HG03135 (cell line): ENCODE data around the gene GRIA1.

ENCODE experiments used
- ATAC-seq: cut with Tn5 transposase; IDR thresholded peaks from one replicate; pipeline ENCODE4 v1.9.1; 2021; ENCODE audit warnings: mild to moderate bottlenecking, moderate library complexity; ENCODE audit not compliant: unreplicated experiment

Gene GRIA1

DNA sequence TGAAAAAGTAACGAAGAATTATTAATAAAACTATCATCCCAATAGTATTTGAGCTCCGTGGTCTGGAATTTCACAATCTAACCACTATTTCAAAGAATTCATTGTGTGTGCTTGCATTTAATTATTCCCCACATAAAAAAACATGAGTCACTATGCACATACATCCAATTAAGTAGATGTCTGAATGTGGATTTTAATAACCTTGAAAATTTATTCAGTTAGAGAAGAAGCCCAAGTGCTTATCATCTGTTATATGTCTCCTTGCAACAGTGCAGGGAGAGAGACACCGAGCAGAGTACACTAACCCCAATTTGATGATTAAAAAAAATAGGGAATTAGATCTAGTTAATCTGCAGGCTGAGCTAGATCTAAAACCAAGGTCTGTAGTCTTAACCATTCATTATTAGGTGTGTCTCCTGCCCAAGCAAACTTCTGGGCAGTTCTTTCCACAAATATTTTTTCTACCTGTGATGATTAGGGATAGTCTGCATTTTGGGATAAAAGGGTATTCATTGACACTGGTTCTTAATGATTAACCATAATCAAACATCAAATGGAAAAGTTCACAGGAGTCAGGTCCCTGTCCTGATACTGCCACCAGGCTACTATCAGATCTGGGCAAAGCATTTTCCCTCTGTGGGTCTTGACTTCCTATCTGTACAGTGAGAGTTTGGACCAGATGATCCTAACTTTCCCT, 164.2 kb downstream of the GRIA1 start:
- ATAC-seq = no peak

DNA sequence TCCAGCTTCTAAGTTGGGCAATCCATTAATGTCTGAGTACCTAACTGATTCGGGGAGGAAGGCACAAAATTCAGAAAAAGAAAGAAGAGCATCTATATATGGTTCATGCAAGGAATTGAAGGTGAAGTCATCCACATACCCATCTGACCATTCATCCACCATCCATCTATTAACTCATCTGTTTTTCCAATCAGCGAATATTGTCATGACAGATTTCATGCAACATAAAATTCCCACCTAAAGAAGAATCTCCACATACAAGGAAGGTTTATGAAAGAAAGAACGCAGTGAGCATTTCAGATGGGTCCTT, 164.7 kb downstream of the GRIA1 start:
- no peak for ATAC-seq

- no peak for ATAC-seq
Observed at GRCh38 chr5:153658149-153658548, 167.7 kb downstream of the GRIA1 start.

GRCh38 chr5:153658606-153659005, 168.1 kb downstream of the GRIA1 start:
- no peak for ATAC-seq

DNA sequence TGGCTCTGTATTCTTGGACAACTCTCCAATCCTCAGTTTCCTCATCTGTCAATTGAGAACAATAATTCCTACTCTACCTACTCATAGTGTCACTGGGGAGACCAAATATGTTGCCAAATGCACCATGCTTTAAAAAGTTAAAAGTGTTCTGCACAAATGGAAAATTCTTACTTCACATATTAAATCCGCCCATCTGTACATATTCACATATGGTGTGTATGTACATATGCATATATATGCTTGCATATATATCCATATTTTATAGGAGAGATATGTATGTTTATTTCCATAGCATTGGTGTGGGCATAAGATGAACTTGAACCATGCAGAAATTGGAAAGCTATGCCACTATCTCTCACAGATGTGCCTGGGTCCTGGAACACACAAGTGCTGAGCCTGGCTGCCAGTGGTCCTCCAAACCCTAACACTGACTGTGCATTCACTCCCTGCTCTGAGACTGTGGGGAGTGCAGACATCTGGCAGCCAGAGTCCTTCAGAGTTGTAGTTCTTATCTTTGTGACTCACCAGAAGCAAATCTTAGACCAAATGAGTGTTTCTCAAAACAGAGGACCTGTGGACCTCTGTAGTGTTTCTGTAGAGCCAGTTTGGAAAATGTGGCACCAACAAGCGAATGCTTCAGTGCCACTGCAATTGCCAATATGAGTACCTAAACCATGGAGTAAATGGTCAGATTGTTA, 168.7 kb downstream of the GRIA1 start:
- no peak for ATAC-seq

GRCh38 chr5:153660919-153661318, 170.4 kb downstream of the GRIA1 start:
- no peak for ATAC-seq

DNA sequence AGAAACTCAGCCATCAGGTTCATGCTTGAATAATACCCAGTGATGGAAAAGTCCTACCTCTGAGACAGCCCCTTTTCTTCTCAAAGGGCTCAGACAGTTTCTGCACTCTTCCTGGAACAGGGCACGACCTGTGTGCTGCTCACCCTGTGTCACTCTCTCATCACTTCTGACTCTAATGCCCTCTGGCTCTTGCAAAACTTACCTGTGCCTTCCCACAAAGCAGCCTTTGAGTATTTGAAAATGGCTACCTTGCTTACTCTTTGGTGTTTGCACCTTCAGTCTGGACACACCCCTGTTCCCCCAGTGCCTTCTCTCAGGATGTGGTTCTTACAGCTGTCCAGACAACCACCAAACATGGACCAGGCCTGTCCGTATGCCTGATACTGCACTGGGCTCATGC, 171.4 kb downstream of the GRIA1 start:
- ATAC-seq = no peak

DNA sequence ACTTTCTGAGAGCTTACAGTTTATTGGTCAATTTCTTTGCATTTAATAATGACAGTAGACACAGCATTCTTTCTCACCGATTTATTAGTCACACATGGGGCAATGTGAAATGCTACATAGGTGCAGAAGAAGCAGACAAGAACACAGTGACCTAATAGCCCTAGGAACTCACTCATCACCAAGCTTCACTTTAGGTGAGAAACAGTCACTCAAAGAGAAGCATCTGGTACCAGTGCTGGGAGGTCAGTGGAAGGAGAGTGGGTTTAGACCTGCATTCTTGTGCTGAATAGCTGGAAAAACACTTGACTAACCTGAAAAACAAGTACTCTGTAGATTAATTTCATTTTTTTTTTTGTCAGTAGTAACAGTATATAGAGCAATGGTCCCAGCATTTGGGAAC, 179.6 kb downstream of the GRIA1 start:
- no peak for ATAC-seq

DNA sequence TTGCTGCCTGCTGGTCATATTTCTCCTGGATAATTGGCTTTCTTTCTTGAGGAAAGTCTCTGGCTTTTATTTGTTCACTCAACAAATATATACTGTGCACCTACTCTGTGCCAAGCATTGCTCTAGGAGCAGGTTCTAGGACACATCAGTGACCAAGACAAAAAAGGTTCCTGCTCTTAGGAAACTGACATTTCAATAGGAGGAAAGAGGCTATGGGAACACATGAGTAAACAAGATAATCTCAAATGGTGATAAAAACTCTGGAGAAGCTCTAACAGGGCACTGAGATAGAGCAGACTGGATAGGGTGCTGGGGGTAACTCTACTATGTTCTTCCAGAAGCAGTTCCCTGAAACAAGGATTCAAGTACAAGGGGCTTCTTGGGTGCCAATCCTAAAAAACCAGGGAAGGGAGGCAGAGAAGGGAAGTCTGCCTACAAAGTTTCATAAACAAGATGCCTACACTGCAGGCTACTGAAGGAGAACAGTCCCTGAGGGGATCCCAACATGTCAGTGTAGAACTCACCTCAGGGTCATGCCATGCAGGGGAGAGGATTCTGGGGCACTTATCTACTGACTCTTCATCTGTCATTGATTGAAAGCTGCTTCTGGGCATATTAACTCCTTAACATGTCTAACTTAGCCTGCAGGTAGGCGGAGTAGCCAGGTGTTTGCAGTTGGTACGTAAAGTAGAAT, 181.3 kb downstream of the GRIA1 start:
- no peak for ATAC-seq

- ATAC-seq = no peak
Observed at GRCh38 chr5:153672347-153673090, 182.0 kb downstream of the GRIA1 start.

DNA sequence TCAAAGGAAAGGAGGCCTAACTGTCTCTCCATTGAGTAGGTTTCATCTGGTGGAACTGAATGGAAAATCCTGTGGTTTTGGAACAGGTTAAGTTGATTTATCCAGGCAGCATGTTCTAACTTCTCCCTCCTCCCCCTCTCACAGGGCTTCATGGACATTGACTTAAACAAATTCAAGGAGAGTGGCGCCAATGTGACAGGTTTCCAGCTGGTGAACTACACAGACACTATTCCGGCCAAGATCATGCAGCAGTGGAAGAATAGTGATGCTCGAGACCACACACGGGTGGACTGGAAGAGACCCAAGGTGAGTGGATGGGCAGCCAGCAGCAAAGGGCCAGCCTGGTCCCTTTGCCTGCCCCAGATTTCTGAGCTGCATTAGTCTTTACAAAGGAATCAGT, 183.9 kb downstream of the GRIA1 start:
- ATAC-seq = no peak

GRCh38 chr5:153676406-153676805, 185.9 kb downstream of the GRIA1 start:
- no peak for ATAC-seq

DNA sequence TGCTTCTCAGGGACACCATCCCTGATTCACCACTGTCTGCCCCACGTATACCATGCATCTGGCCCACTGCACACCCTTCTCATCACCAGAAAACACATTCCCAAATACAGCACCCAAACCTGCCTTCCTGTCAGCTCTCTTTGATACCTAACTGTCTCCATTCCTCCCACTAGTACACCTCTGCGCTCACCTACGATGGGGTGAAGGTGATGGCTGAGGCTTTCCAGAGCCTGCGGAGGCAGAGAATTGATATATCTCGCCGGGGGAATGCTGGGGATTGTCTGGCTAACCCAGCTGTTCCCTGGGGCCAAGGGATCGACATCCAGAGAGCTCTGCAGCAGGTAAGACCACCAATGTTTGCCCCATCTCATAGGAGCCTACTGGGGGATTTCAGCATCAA, 186.4 kb downstream of the GRIA1 start:
- no peak for ATAC-seq

DNA sequence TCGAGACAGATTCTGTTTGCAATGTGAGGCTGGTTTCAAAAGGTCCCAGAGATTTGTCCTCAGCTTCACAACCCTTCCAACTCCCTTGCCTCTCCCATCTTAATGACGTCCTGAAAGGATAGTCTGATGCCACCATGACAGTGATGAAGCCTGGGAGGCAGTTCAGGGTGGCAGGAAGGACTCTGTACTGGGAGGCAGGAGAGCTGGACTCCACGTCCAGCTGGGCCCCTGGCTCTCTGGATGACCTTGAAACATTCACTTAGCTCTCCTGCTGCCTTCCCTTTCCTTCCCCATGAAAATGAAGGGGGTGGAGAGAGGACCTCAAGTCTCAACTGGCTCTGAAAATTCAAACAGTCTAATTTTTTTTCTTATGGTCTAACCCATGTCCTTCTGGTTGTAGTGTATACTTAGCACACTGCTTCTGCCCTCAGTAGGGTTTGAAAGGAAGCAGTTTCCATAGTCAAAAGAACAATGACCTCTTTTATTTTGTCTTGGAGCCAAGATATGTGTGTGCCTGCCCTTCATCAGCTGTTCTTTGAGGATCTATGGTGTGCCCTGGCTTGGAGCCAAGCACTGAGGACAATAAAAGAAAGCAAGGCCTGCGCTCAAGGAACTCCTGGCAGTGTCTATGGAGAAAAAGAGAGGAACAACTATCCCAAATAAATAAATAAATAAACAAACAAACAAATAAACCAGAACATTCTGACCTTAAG, 188.3 kb downstream of the GRIA1 start:
- ATAC-seq = no peak

- no peak for ATAC-seq
Observed at GRCh38 chr5:153690236-153690635, 199.8 kb downstream of the GRIA1 start.

- no peak for ATAC-seq
Observed at GRCh38 chr5:153696256-153696655, 205.8 kb downstream of the GRIA1 start.

DNA sequence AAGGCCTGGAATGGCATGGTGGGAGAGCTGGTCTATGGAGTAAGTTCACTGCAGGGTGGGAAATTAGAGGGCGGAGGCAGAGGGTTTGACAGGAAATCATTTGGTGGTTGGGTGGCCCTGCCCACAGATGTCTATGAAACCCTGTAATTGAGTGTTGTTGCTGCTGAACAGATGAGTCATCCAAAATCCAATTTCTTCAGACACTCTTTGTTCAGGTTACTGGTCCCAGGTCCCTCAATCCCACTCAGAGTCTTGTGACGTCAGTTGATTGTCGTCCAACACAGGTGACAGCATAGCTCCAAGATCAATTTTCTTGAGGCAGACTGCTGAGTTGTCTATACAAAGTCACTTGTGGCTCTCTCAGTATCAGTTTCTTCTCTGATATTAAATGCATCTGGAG, 208.6 kb downstream of the GRIA1 start:
- ATAC-seq = no peak

GRCh38 chr5:153700940-153701339, 210.5 kb downstream of the GRIA1 start:
- ATAC-seq = no peak

DNA sequence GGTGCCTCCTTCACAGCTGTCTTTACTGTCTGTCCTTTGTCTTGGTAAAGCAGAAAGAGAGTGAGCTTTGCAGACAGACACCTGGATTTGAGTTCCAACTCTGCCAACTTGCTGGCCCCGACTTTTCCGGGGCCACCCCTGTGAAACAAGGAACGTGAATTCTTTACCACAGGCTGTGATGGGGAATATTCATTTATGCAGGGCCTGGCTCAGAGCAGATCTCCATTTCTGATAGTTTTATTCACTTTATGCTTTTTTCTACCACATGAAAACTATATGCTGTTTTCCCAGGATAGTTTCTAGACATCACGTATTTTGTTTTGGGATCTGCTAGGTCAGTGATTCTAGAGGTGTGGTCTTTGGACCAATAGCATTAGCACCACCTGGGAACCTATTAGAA, 211.8 kb downstream of the GRIA1 start:
- no peak for ATAC-seq

- ATAC-seq = no peak
Observed at GRCh38 chr5:153704110-153704509, 213.6 kb downstream of the GRIA1 start.

DNA sequence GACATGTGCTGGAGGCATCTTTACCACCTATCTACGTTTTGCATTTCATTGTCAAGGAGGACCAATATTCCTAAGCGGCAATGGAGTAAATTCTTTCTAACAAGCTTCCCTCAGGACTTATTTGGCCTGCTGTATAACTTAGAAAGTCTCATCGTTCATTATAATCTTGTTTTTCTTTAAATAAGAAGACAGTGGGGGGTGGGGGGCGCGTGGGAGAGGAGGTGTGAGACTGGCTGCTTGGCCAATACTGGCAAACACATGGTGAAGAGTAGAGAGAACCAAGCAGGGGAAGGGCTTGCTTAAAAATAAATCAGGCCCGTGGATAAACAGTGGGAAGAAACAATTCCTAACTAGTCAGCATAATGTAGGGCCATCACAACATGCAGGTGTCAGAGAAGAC, 217.2 kb downstream of the GRIA1 start:
- ATAC-seq = no peak
